ENCODE data around the gene GATA5.

The GATA5 gene

DNA sequence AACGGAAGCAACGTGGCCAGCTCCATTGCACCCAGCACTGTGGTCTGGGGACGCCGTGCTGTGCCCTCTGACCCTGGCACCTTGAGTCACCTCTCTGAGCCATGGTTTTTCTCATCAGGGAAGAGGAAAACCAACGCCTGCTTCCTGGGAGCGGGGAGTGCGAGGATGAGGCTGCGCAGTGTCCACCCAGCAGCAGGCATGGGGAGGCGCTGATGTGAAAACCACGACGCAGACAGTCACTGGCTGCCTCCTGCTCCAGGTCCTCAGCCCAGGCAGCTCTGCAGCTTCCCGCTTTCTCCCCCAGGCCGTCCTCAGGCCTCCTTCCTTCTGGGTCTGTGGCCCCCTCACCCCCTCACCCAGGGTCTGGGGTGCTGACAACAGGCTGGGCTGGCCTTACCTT is 14.0 kb downstream of the GATA5 start:
- TF ChIP-seq, protein P1, sequence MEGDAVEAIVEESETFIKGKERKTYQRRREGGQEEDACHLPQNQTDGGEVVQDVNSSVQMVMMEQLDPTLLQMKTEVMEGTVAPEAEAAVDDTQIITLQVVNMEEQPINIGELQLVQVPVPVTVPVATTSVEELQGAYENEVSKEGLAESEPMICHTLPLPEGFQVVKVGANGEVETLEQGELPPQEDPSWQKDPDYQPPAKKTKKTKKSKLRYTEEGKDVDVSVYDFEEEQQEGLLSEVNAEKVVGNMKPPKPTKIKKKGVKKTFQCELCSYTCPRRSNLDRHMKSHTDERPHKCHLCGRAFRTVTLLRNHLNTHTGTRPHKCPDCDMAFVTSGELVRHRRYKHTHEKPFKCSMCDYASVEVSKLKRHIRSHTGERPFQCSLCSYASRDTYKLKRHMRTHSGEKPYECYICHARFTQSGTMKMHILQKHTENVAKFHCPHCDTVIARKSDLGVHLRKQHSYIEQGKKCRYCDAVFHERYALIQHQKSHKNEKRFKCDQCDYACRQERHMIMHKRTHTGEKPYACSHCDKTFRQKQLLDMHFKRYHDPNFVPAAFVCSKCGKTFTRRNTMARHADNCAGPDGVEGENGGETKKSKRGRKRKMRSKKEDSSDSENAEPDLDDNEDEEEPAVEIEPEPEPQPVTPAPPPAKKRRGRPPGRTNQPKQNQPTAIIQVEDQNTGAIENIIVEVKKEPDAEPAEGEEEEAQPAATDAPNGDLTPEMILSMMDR (conservative IDR thresholded peaks at IDR 0.05; ENCODE audit: control insufficient read depth, insufficient read depth, low read depth, low read length), result no peak
- no peak for DNase-seq (ENCODE audit: low read depth)
- H3K4me3 ChIP-seq (ENCODE audit: control insufficient read depth, low read depth, low read length), result no peak overlapping the region

DNA sequence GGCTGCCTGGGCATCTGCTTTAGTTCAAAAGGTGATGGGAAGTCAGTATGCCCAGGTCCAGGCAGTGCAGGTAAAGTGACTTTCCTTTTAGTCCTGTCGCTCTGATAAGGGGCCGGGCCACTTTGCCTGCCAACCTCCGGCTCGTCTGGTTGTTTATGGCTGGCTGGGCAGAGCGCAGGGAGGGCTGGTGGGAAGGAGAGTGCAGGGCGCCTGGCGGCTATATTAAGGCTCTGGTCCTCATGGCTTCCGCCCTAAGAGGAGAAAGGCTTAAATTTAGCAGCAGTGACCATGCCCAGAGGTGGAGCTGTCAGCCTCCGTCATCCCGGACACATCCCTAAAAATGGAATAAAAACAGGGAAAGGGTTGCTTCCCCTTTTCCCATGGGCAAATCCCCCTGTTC is 14.6 kb downstream of the GATA5 start:
- no peak overlapping the region for H3K4me3 ChIP-seq (ENCODE audit: control insufficient read depth, low read depth, low read length)
- DNase-seq (ENCODE audit: low read depth), result no peak
- TF ChIP-seq, protein P1 (conservative IDR thresholded peaks at IDR 0.05; ENCODE audit: control insufficient read depth, insufficient read depth, low read depth, low read length), result no peak

DNA sequence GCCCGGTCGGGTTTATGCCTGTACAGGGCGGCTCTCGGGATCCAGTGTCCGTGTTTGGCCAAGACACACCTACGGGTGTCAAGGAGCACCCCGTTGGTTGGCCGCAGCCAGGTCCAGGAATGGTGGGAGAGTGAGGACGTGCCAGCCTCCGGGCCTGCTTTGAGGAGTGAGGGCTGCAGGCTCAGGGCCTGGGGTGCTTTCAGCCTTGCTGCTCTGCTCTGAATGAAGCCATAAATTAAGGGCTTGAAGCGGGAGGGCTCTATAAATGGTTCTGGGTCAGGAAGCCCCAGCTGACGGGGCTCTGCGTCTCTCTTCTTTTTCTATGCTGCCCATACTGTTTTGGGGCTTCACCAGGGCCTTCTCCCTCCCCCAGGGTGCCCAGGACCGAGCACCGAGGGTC is 15.1 kb downstream of the GATA5 start:
- no peak overlapping the region for H3K4me3 ChIP-seq (ENCODE audit: control insufficient read depth, low read depth, low read length)
- TF ChIP-seq, protein P1 (conservative IDR thresholded peaks at IDR 0.05; ENCODE audit: control insufficient read depth, insufficient read depth, low read depth, low read length), result no peak
- DNase-seq (ENCODE audit: low read depth), result no peak

DNA sequence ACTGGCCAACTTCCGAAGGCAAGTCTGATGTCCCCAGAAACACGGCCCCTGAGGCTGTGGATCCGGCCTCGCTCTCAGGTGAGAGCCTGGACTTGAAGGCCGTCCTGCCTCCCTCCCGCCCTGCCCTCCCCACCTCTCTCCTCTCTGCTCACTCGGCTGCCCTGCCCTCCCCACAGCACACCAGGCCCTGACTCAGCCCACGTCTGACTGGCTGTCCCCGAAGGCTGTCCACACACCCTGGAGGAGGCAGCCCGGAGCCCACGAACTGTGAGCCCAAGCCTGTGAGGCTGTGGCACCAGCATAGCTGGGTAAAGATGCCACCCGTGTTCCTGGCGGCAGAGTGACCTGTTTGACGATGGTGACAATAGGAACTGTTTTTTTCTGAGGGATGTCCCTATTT is 16.3 kb downstream of the GATA5 start:
- no peak overlapping the region for H3K4me3 ChIP-seq (ENCODE audit: control insufficient read depth, low read depth, low read length)
- no peak for DNase-seq (ENCODE audit: low read depth)
- TF ChIP-seq, protein P1 (conservative IDR thresholded peaks at IDR 0.05; ENCODE audit: control insufficient read depth, insufficient read depth, low read depth, low read length), result no peak

DNA sequence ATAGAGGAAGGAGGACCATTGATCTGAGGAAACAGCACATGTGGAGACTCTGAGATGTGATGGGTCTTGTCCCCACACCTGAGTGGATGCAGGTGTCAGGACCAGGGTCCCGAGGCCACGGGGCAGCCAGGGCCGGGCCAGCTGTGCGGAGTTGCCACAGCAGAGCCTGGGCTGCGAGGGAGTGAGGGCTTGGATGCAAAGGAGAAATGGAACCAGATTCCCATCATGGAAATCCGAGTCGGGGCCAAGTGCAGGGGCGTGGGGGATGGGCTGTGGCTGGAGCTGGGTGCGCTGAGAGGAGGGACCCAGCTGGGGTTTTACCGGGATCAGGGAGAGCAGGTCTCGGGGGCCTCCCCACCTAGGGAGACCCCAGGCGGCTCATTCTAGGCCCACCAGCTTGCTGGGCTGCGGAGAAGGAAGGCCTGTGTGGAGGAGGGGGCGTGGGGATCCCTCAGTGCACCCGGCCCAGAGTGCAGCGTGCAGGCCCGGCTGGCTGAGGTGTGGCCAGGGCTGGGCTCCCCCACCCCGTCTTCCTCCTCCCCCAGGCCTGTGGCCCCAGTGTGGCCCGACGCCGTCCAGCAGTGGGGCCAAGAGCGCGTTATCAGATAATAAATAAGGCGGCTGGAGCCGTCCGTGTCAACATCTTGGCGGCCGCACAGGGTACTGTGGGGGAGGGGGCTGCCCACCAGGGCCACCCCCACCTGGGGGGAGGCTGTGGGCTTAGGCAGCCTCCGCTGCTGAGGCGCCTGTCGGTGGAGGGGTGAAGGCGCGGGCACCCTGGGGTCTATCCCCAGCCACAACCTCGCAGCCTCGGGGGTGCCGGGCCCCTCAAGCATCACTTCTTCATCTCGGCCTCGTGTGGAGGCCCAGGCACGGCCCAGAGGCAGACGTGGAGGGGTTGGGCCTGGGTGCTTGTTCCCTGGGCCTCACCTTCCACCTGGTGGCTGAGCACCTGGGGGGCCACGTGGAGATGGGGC is 17.2 kb downstream of the GATA5 start:
- TF ChIP-seq, protein P1 (conservative IDR thresholded peaks at IDR 0.05; ENCODE audit: control insufficient read depth, insufficient read depth, low read depth, low read length), result no peak
- H3K4me3 ChIP-seq (ENCODE audit: control insufficient read depth, low read depth, low read length), result no peak overlapping the region

DNA sequence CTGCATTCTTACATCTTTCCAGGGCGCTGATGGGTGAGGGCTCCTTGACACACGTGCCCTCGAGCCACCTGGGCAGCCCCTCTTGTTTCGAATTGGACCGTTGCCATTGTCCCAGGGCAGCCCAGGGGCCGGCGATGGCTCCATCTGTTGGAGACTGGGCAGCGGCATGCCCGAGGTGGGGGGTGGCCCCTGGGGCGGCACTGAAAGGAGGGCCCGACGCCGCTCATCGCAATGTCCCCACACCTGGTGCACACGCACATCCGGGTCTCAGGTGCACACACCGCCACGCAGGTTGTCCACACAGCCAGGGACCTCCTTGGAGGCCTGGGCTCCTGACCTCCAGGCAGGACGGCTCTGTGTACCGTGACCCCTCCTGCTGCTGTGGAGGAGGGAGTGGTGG is 18.0 kb downstream of the GATA5 start:
- TF ChIP-seq, protein P1 (conservative IDR thresholded peaks at IDR 0.05; ENCODE audit: control insufficient read depth, insufficient read depth, low read depth, low read length), result no peak
- H3K4me3 ChIP-seq (ENCODE audit: control insufficient read depth, low read depth, low read length), result no peak overlapping the region
- no peak for DNase-seq (ENCODE audit: low read depth)

More for the DNA sequence above, 17.2 kb downstream of the GATA5 start:
- no peak for DNase-seq (ENCODE audit: low read depth)
